ENCODE data around the gene IGFL3.
"Not testable (repeated sequence)": the region's sequence is repeated elsewhere in the genome, so short reads cannot be mapped to it uniquely, and the experiment has no call there.

The IGFL3 gene

GRCh38 chr19:46124638-46125115, at the start of gene IGFL3:
Gene IGFL3 (minus strand): TSS chr19:46124688. CDS start chr19:46124649, 39 bp downstream.
- no peak for ATAC-seq

GRCh38 chr19:46173886-46174480, 49.5 kb upstream of the IGFL3 start:
- no peak for ATAC-seq

- ATAC-seq, result no peak
Observed at GRCh38 chr19:46162731-46163130, 38.2 kb upstream of the IGFL3 start.

- not testable (repeated sequence) for ATAC-seq
Observed at GRCh38 chr19:46161642-46162257, 37.3 kb upstream of the IGFL3 start.

- no peak for ATAC-seq
Observed at GRCh38 chr19:46160233-46160775, 35.8 kb upstream of the IGFL3 start.

GRCh38 chr19:46159418-46160232, 35.1 kb upstream of the IGFL3 start:
- ATAC-seq, result no peak

- no peak for ATAC-seq
Observed at GRCh38 chr19:46155237-46155636, 30.7 kb upstream of the IGFL3 start.

- no peak for ATAC-seq
Observed at GRCh38 chr19:46150606-46151005, 26.1 kb upstream of the IGFL3 start.

- ATAC-seq, result peak; percentile 17 to 35
Observed at GRCh38 chr19:46147791-46148288, 23.4 kb upstream of the IGFL3 start, which contains the start of gene IGFL2. Gene IGFL2 (plus strand): TSS chr19:46148238. CDS start chr19:46148279, 41 bp downstream.

GRCh38 chr19:46147166-46147740, 22.8 kb upstream of the IGFL3 start:
- ATAC-seq, result no peak

- ATAC-seq, result no peak
Observed at GRCh38 chr19:46144756-46145155, 20.3 kb upstream of the IGFL3 start.

GRCh38 chr19:46142294-46142693, 17.8 kb upstream of the IGFL3 start:
- no peak for ATAC-seq

- ATAC-seq, result no peak
Observed at GRCh38 chr19:46141421-46141820, 16.9 kb upstream of the IGFL3 start.

GRCh38 chr19:46137915-46138473, 13.5 kb upstream of the IGFL3 start:
- ATAC-seq, result no peak

GRCh38 chr19:46134527-46134926, 10.0 kb upstream of the IGFL3 start:
- ATAC-seq, result no peak

GRCh38 chr19:46133777-46134241, 9.3 kb upstream of the IGFL3 start:
- no peak for ATAC-seq

GRCh38 chr19:46133101-46133627, 8.7 kb upstream of the IGFL3 start:
- no peak for ATAC-seq

GRCh38 chr19:46132508-46133100, 8.1 kb upstream of the IGFL3 start:
- ATAC-seq, result no peak

GRCh38 chr19:46131485-46132143, 7.1 kb upstream of the IGFL3 start:
- no peak for ATAC-seq

GRCh38 chr19:46126086-46126580, 1.6 kb upstream of the IGFL3 start:
- no peak for ATAC-seq

GRCh38 chr19:46125447-46125846, 959 bp upstream of the IGFL3 start:
- ATAC-seq, result no peak

Measured in activated CD4-positive, CD25-positive, alpha-beta regulatory T cell treated with anti-CD3 and anti-CD28 coated beads, Interleukin-2, amount 50 U/mL, for 24 hours (primary cell).